Skeletal muscle cell (primary cell): ENCODE measurements around the gene XPNPEP3.
"Not testable (repeated sequence)": the region's sequence is repeated elsewhere in the genome, so short reads cannot be mapped to it uniquely, and the experiment has no call there.

Source experiments
- DNase-seq: peaks from one replicate; pipeline ENCODE4 v3.0.0-alpha.2; 2010; ENCODE audit warnings: low read depth
- H3K4me3 ChIP-seq: 2 replicates; pipeline ENCODE4 v1.5.1; 2011; ENCODE audit warnings: low read depth, mild to moderate bottlenecking, control low read depth, low read length, moderate library complexity

XPNPEP3 gene

GRCh38 chr22:40855071-40855978 lies 1.6 kb upstream of the XPNPEP3 start:
- peak overlapping the region; percentile 100 for H3K4me3 ChIP-seq
- DNase-seq: no peak

GRCh38 chr22:40855979-40856512 lies 902 bp upstream of the XPNPEP3 start:
- no peak for DNase-seq
- peak overlapping the region; percentile 100 for H3K4me3 ChIP-seq

- DNase-seq: no peak
- peak overlapping the region; percentile 100 for H3K4me3 ChIP-seq
These were observed 434 bp downstream of the XPNPEP3 start for GRCh38 chr22:40857309-40857855.

- no peak for DNase-seq
- no peak within 1 kb of the TSS for H3K4me3 ChIP-seq
These were observed 5.1 kb downstream of the XPNPEP3 start, which contains the start of gene DNAJB7 for GRCh38 chr22:40862013-40862412. Gene DNAJB7 (minus strand): TSS chr22:40862113. CDS start chr22:40861994, 119 bp downstream.

- no peak overlapping the region for H3K4me3 ChIP-seq
- DNase-seq: no peak
These were observed 5.6 kb downstream of the XPNPEP3 start for GRCh38 chr22:40862537-40862936.

- no peak for DNase-seq
- H3K4me3 ChIP-seq: no peak overlapping the region
These were observed 10.2 kb downstream of the XPNPEP3 start for GRCh38 chr22:40867109-40867508.

GRCh38 chr22:40868379-40868778 lies 11.4 kb downstream of the XPNPEP3 start:
- DNase-seq, H3K4me3 ChIP-seq: not testable (repeated sequence)

- no peak for DNase-seq
These were observed 17.1 kb downstream of the XPNPEP3 start for GRCh38 chr22:40874016-40874415.

GRCh38 chr22:40875111-40875510 lies 18.2 kb downstream of the XPNPEP3 start:
- no peak for DNase-seq
- no peak overlapping the region for H3K4me3 ChIP-seq

More at GRCh38 chr22:40874016-40874415, 17.1 kb downstream of the XPNPEP3 start:
- H3K4me3 ChIP-seq: no peak overlapping the region

GRCh38 chr22:40876907-40877306 lies 20.0 kb downstream of the XPNPEP3 start:
- no peak for DNase-seq
- H3K4me3 ChIP-seq: no peak overlapping the region

GRCh38 chr22:40877488-40877887 lies 20.5 kb downstream of the XPNPEP3 start:
- no peak for DNase-seq
- no peak overlapping the region for H3K4me3 ChIP-seq

- H3K4me3 ChIP-seq: no peak overlapping the region
- no peak for DNase-seq
These were observed 22.0 kb downstream of the XPNPEP3 start for GRCh38 chr22:40878922-40879321.

- no peak overlapping the region for H3K4me3 ChIP-seq
- no peak for DNase-seq
These were observed 32.2 kb downstream of the XPNPEP3 start for GRCh38 chr22:40889116-40889515.

- DNase-seq: no peak
These were observed 33.9 kb downstream of the XPNPEP3 start for GRCh38 chr22:40890881-40891280.

GRCh38 chr22:40894417-40894816 lies 37.5 kb downstream of the XPNPEP3 start:
- no peak for DNase-seq

More at GRCh38 chr22:40890881-40891280, 33.9 kb downstream of the XPNPEP3 start:
- no peak overlapping the region for H3K4me3 ChIP-seq

GRCh38 chr22:40898850-40899357 lies 42.0 kb downstream of the XPNPEP3 start:
- peak; percentile 12 for DNase-seq
- H3K4me3 ChIP-seq: no peak overlapping the region

More at GRCh38 chr22:40894417-40894816, 37.5 kb downstream of the XPNPEP3 start:
- H3K4me3 ChIP-seq: no peak overlapping the region

GRCh38 chr22:40904101-40904500 lies 47.2 kb downstream of the XPNPEP3 start:
- DNase-seq: no peak
- H3K4me3 ChIP-seq: no peak overlapping the region

GRCh38 chr22:40908895-40909294 lies 51.9 kb downstream of the XPNPEP3 start:
- DNase-seq: no peak
- H3K4me3 ChIP-seq: no peak overlapping the region

GRCh38 chr22:40911772-40912171 lies 54.8 kb downstream of the XPNPEP3 start:
- DNase-seq: no peak
- no peak overlapping the region for H3K4me3 ChIP-seq

- H3K4me3 ChIP-seq, DNase-seq: not testable (repeated sequence)
These were observed 56.0 kb downstream of the XPNPEP3 start for GRCh38 chr22:40912987-40913386.
